Measurements from ENCODE around the gene GRID2.

- TF ChIP-seq RAD21 (IDR thresholded peaks at IDR 0.05; ENCODE audit: low read length) = no peak
- no peak for TF ChIP-seq CTCF (IDR thresholded peaks at IDR 0.05)
- no peak for TF ChIP-seq TAF1 (IDR thresholded peaks at IDR 0.05; ENCODE audit: borderline replicate concordance, low read depth, low read length)
- no peak for TF ChIP-seq PBX3 (IDR thresholded peaks at IDR 0.05)
- no peak for TF ChIP-seq FOXM1 (IDR thresholded peaks at IDR 0.05; ENCODE audit: low read depth)
- no peak for TF ChIP-seq EP300 (IDR thresholded peaks at IDR 0.05; ENCODE audit: borderline replicate concordance in 1 of 2, low read depth in 1 of 2, low read length in 1 of 2)
- TF ChIP-seq NFIC (IDR thresholded peaks at IDR 0.05; ENCODE audit: borderline replicate concordance) = no peak
- TF ChIP-seq RCOR1 (IDR thresholded peaks at IDR 0.05; ENCODE audit: low read length) = no peak
These were observed 212.7 kb downstream of the GRID2 start for GRCh38 chr4:92516450-92516849.

Data from SK-N-SH (cell line).